Measurements from ENCODE around the gene RNF212B.

GRCh38 chr14:23307146-23307530 is 69.4 kb downstream of the RNF212B start:
- TF ChIP-seq CTCF (IDR thresholded peaks at IDR 0.05) (no peak), POLR2AphosphoS5 (IDR thresholded peaks at IDR 0.05) (no peak)

Data from gastroesophageal sphincter (tissue), 3 donors.